ENCODE data around the gene COX8A. TPM values are rescaled to one million over a fixed set of nuclear protein-coding genes. Genes with fewer than 3 reads are reported as not detected.

Gene COX8A
- total and polyA plus RNA-seq, 2 of the 13 experiments (the other 11 are each of a cell fraction or from before 2014, with no cell fraction given) = 202 to 406 TPM

GRCh38 chr11:63986156-63986931 is 11.9 kb downstream of the COX8A start, which contains the start of gene OTUB1 (continued):
- TF ChIP-seq TOPORS (CRISPR knock-in tag; IDR thresholded peaks at IDR 0.05) = peak; percentile 74
- 0 out of 2 replicates have a peak, but pooled peaks have one; percentile 46 for TF ChIP-seq ZBTB25 (CRISPR knock-in tag; IDR thresholded peaks at IDR 0.05)
- no peak for TF ChIP-seq BCLAF1 (IDR thresholded peaks at IDR 0.05)
- TF ChIP-seq STAT5B (CRISPR knock-in tag; IDR thresholded peaks at IDR 0.05) = no peak; the same call in 1 of the 2 replicates
- no peak for TF ChIP-seq ZNF703 (CRISPR knock-in tag; IDR thresholded peaks at IDR 0.05; ENCODE audit: borderline replicate concordance)
- no peak for TF ChIP-seq ZNF567 (CRISPR knock-in tag; IDR thresholded peaks at IDR 0.05; ENCODE audit: borderline replicate concordance)
- no peak for TF ChIP-seq ZNF589 (CRISPR knock-in tag; conservative IDR thresholded peaks at IDR 0.05)
- no peak; the same call in 1 of the 2 replicates for TF ChIP-seq AHR (CRISPR knock-in tag; IDR thresholded peaks at IDR 0.05)
- TF ChIP-seq, protein P1, sequence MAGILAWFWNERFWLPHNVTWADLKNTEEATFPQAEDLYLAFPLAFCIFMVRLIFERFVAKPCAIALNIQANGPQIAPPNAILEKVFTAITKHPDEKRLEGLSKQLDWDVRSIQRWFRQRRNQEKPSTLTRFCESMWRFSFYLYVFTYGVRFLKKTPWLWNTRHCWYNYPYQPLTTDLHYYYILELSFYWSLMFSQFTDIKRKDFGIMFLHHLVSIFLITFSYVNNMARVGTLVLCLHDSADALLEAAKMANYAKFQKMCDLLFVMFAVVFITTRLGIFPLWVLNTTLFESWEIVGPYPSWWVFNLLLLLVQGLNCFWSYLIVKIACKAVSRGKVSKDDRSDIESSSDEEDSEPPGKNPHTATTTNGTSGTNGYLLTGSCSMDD (CRISPR knock-in tag; IDR thresholded peaks at IDR 0.05) = no peak
- TF ChIP-seq RFX1 (IDR thresholded peaks at IDR 0.05) = peak; percentile 95
- TF ChIP-seq MEF2D (CRISPR knock-in tag; IDR thresholded peaks at IDR 0.05) = no peak
- no peak for TF ChIP-seq MAFG (CRISPR knock-in tag; IDR thresholded peaks at IDR 0.05)
- peak; percentile 85 for TF ChIP-seq MED13 (CRISPR knock-in tag; IDR thresholded peaks at IDR 0.05)
- TF ChIP-seq HHEX (CRISPR knock-in tag; IDR thresholded peaks at IDR 0.05) = no peak
- no peak; the same call in none of the 2 replicates for TF ChIP-seq ZNF563 (CRISPR knock-in tag; IDR thresholded peaks at IDR 0.05)
- peak; percentile 40; the same call in 1 of the 2 replicates for TF ChIP-seq ZNF572 (CRISPR knock-in tag; IDR thresholded peaks at IDR 0.05)
- TF ChIP-seq AFF4 (CRISPR knock-in tag; IDR thresholded peaks at IDR 0.05) = no peak
- TF ChIP-seq ZNF367 (CRISPR knock-in tag; IDR thresholded peaks at IDR 0.05; ENCODE audit: borderline replicate concordance) = 0 out of 2 replicates have a peak, but pooled peaks have one; percentile 59
- no peak for TF ChIP-seq ZNF326 (CRISPR knock-in tag; IDR thresholded peaks at IDR 0.05; ENCODE audit: borderline replicate concordance)

Data from HepG2 (cell line).